ENCODE measurements around the gene KIAA1614.
A peak's percentile ranks its signal among the peaks of the same experiment; 100 is the strongest.
"Not testable (repeated sequence)": the region's sequence is repeated elsewhere in the genome, so short reads cannot be mapped to it uniquely, and the experiment has no call there.

KIAA1614 gene

GRCh38 chr1:180968834-180969233, 56.1 kb downstream of the KIAA1614 start:
- not testable (repeated sequence) for H3K9me3 ChIP-seq (ENCODE audit: control insufficient read depth in 5 of 5, low read length in 5 of 5); H3K27me3 ChIP-seq (ENCODE audit: control insufficient read depth in 5 of 5, insufficient read depth in 4 of 5, low read length in 5 of 5); H3K27ac ChIP-seq (ENCODE audit: low read depth, low read length); H3K9ac ChIP-seq (ENCODE audit: low read length in 5 of 5); H3K4me3 ChIP-seq (ENCODE audit: low read depth in 1 of 5, low read length in 5 of 5)
- Histone ChIP-seq H3K4me1 (ENCODE audit: control insufficient read depth in 5 of 5, insufficient read depth in 5 of 5, low read length in 5 of 5) (peaks cover 0 to 30% (median 15%) of the 10 kb centered on the region in 5 donors), H3K36me3 (ENCODE audit: control insufficient read depth in 5 of 5, insufficient read depth in 5 of 5, low read length in 5 of 5) (peaks cover 0 to 30% (median 21%) of the 10 kb centered on the region in 5 donors)

- no peak overlapping the region for H3K27ac ChIP-seq (ENCODE audit: low read depth, low read length)
These were observed 56.7 kb downstream of the KIAA1614 start for GRCh38 chr1:180969434-180969833.

GRCh38 chr1:180970333-180971079, 57.8 kb downstream of the KIAA1614 start:
- H3K9ac ChIP-seq (ENCODE audit: low read length in 5 of 5) = no peak overlapping the region
- peaks cover 0 to 30% (median 19%) of the 10 kb centered on the region in 5 donors for H3K36me3 ChIP-seq (ENCODE audit: control insufficient read depth in 5 of 5, insufficient read depth in 5 of 5, low read length in 5 of 5)
- H3K4me1 ChIP-seq (ENCODE audit: control insufficient read depth in 5 of 5, insufficient read depth in 5 of 5, low read length in 5 of 5) = peaks cover 0 to 40% (median 15%) of the 10 kb centered on the region in 5 donors
- no peaks in the 10 kb centered on the region for H3K27me3 ChIP-seq (ENCODE audit: control insufficient read depth in 5 of 5, insufficient read depth in 4 of 5, low read length in 5 of 5)
- no peak overlapping the region for H3K27ac ChIP-seq (ENCODE audit: low read depth, low read length)
- no peaks in the 10 kb centered on the region for H3K9me3 ChIP-seq (ENCODE audit: control insufficient read depth in 5 of 5, low read length in 5 of 5)
- no peak overlapping the region for H3K4me3 ChIP-seq (ENCODE audit: low read depth in 1 of 5, low read length in 5 of 5)

More at GRCh38 chr1:180969434-180969833, 56.7 kb downstream of the KIAA1614 start:
- H3K36me3 ChIP-seq (ENCODE audit: control insufficient read depth in 5 of 5, insufficient read depth in 5 of 5, low read length in 5 of 5) = peaks cover 0 to 34% (median 21%) of the 10 kb centered on the region in 5 donors
- H3K27me3 ChIP-seq (ENCODE audit: control insufficient read depth in 5 of 5, insufficient read depth in 4 of 5, low read length in 5 of 5) = no peaks in the 10 kb centered on the region
- H3K9me3 ChIP-seq (ENCODE audit: control insufficient read depth in 5 of 5, low read length in 5 of 5) = no peaks in the 10 kb centered on the region
- H3K4me1 ChIP-seq (ENCODE audit: control insufficient read depth in 5 of 5, insufficient read depth in 5 of 5, low read length in 5 of 5) = peaks cover 0 to 32% (median 15%) of the 10 kb centered on the region in 5 donors
- no peak overlapping the region for H3K4me3 ChIP-seq (ENCODE audit: low read depth in 1 of 5, low read length in 5 of 5)
- H3K9ac ChIP-seq (ENCODE audit: low read length in 5 of 5) = no peak overlapping the region

GRCh38 chr1:180971273-180971997, 58.7 kb downstream of the KIAA1614 start:
- Histone ChIP-seq H3K27ac (ENCODE audit: low read depth, low read length) (no peak overlapping the region), H3K9me3 (ENCODE audit: control insufficient read depth in 5 of 5, low read length in 5 of 5) (no peaks in the 10 kb centered on the region), H3K9ac (ENCODE audit: low read length in 5 of 5) (no peak overlapping the region), H3K36me3 (ENCODE audit: control insufficient read depth in 5 of 5, insufficient read depth in 5 of 5, low read length in 5 of 5) (peaks cover 0 to 36% (median 28%) of the 10 kb centered on the region in 5 donors), H3K4me3 (ENCODE audit: low read depth in 1 of 5, low read length in 5 of 5) (no peak overlapping the region), H3K27me3 (ENCODE audit: control insufficient read depth in 5 of 5, insufficient read depth in 4 of 5, low read length in 5 of 5) (no peaks in the 10 kb centered on the region), H3K4me1 (ENCODE audit: control insufficient read depth in 5 of 5, insufficient read depth in 5 of 5, low read length in 5 of 5) (peaks cover 0 to 49% (median 16%) of the 10 kb centered on the region in 5 donors)

- H3K27me3 ChIP-seq (ENCODE audit: control insufficient read depth in 5 of 5, insufficient read depth in 4 of 5, low read length in 5 of 5) = no peaks in the 10 kb centered on the region
- H3K36me3 ChIP-seq (ENCODE audit: control insufficient read depth in 5 of 5, insufficient read depth in 5 of 5, low read length in 5 of 5) = peaks cover 3 to 52% (median 25%) of the 10 kb centered on the region in 5 donors
- H3K4me3 ChIP-seq (ENCODE audit: low read depth in 1 of 5, low read length in 5 of 5) = no peak overlapping the region
- H3K9me3 ChIP-seq (ENCODE audit: control insufficient read depth in 5 of 5, low read length in 5 of 5) = no peaks in the 10 kb centered on the region
- peak overlapping the region; percentile 49 for H3K27ac ChIP-seq (ENCODE audit: low read depth, low read length)
- H3K9ac ChIP-seq (ENCODE audit: low read length in 5 of 5) = peak overlapping the region in 2 of 5 donors; percentile 7 to 16
- H3K4me1 ChIP-seq (ENCODE audit: control insufficient read depth in 5 of 5, insufficient read depth in 5 of 5, low read length in 5 of 5) = peaks cover 0 to 60% (median 16%) of the 10 kb centered on the region in 5 donors
These were observed 60.7 kb downstream of the KIAA1614 start for GRCh38 chr1:180973369-180973768.

- Histone ChIP-seq H3K27ac (ENCODE audit: low read depth, low read length) (no peak overlapping the region), H3K36me3 (ENCODE audit: control insufficient read depth in 5 of 5, insufficient read depth in 5 of 5, low read length in 5 of 5) (peaks cover 3 to 56% (median 25%) of the 10 kb centered on the region in 5 donors), H3K9ac (ENCODE audit: low read length in 5 of 5) (no peak overlapping the region), H3K4me3 (ENCODE audit: low read depth in 1 of 5, low read length in 5 of 5) (no peak overlapping the region), H3K9me3 (ENCODE audit: control insufficient read depth in 5 of 5, low read length in 5 of 5) (no peaks in the 10 kb centered on the region), H3K4me1 (ENCODE audit: control insufficient read depth in 5 of 5, insufficient read depth in 5 of 5, low read length in 5 of 5) (peaks cover 0 to 52% (median 11%) of the 10 kb centered on the region in 5 donors), H3K27me3 (ENCODE audit: control insufficient read depth in 5 of 5, insufficient read depth in 4 of 5, low read length in 5 of 5) (no peaks in the 10 kb centered on the region)
These were observed 61.5 kb downstream of the KIAA1614 start for GRCh38 chr1:180974236-180974635.

- no peaks in the 10 kb centered on the region for H3K9me3 ChIP-seq (ENCODE audit: control insufficient read depth in 5 of 5, low read length in 5 of 5)
- no peak overlapping the region for H3K9ac ChIP-seq (ENCODE audit: low read length in 5 of 5)
- H3K27me3 ChIP-seq (ENCODE audit: control insufficient read depth in 5 of 5, insufficient read depth in 4 of 5, low read length in 5 of 5) = no peaks in the 10 kb centered on the region
- H3K4me1 ChIP-seq (ENCODE audit: control insufficient read depth in 5 of 5, insufficient read depth in 5 of 5, low read length in 5 of 5) = peaks cover 0 to 49% (median 11%) of the 10 kb centered on the region in 5 donors
- no peak overlapping the region for H3K27ac ChIP-seq (ENCODE audit: low read depth, low read length)
- peaks cover 3 to 54% (median 27%) of the 10 kb centered on the region in 5 donors for H3K36me3 ChIP-seq (ENCODE audit: control insufficient read depth in 5 of 5, insufficient read depth in 5 of 5, low read length in 5 of 5)
- no peak overlapping the region for H3K4me3 ChIP-seq (ENCODE audit: low read depth in 1 of 5, low read length in 5 of 5)
These were observed 62.9 kb downstream of the KIAA1614 start for GRCh38 chr1:180975551-180975950.

GRCh38 chr1:180976191-180976590, 63.5 kb downstream of the KIAA1614 start:
- no peak overlapping the region for H3K27ac ChIP-seq (ENCODE audit: low read depth, low read length)
- no peaks in the 10 kb centered on the region for H3K9me3 ChIP-seq (ENCODE audit: control insufficient read depth in 5 of 5, low read length in 5 of 5)
- H3K4me1 ChIP-seq (ENCODE audit: control insufficient read depth in 5 of 5, insufficient read depth in 5 of 5, low read length in 5 of 5) = peaks cover 0 to 49% (median 11%) of the 10 kb centered on the region in 5 donors
- H3K4me3 ChIP-seq (ENCODE audit: low read depth in 1 of 5, low read length in 5 of 5) = no peak overlapping the region
- H3K27me3 ChIP-seq (ENCODE audit: control insufficient read depth in 5 of 5, insufficient read depth in 4 of 5, low read length in 5 of 5) = no peaks in the 10 kb centered on the region
- peaks cover 9 to 54% (median 28%) of the 10 kb centered on the region in 5 donors for H3K36me3 ChIP-seq (ENCODE audit: control insufficient read depth in 5 of 5, insufficient read depth in 5 of 5, low read length in 5 of 5)
- no peak overlapping the region for H3K9ac ChIP-seq (ENCODE audit: low read length in 5 of 5)

- Histone ChIP-seq H3K4me1 (ENCODE audit: control insufficient read depth in 5 of 5, insufficient read depth in 5 of 5, low read length in 5 of 5) (peaks cover 0 to 46% (median 11%) of the 10 kb centered on the region in 5 donors), H3K4me3 (ENCODE audit: low read depth in 1 of 5, low read length in 5 of 5) (no peak overlapping the region), H3K36me3 (ENCODE audit: control insufficient read depth in 5 of 5, insufficient read depth in 5 of 5, low read length in 5 of 5) (peaks cover 9 to 55% (median 30%) of the 10 kb centered on the region in 5 donors), H3K9me3 (ENCODE audit: control insufficient read depth in 5 of 5, low read length in 5 of 5) (no peaks in the 10 kb centered on the region), H3K27me3 (ENCODE audit: control insufficient read depth in 5 of 5, insufficient read depth in 4 of 5, low read length in 5 of 5) (no peaks in the 10 kb centered on the region), H3K27ac (ENCODE audit: low read depth, low read length) (peak overlapping the region; percentile 31), H3K9ac (ENCODE audit: low read length in 5 of 5) (no peak overlapping the region)
These were observed 64.1 kb downstream of the KIAA1614 start for GRCh38 chr1:180976732-180977357.
